Keratinocyte (primary cell): ENCODE results near the gene ZYG11A. TPM values are rescaled to one million over a fixed set of nuclear protein-coding genes. Genes with fewer than 3 reads are reported as not detected.

Experiments
- DNase-seq: peaks from one replicate; pipeline ENCODE4 v3.0.0-alpha.2; 2011; ENCODE audit warnings: low read depth, missing footprints, low spot score
- FAIRE-seq: peaks from 2 replicates; lab custom pipeline; 2011; peaks lifted over from hg19 to GRCh38; lab: Jason Lieb, UNC
- H2AFZ ChIP-seq: 2 replicates; pipeline ENCODE4 v1.6.0; 2012; ENCODE audit warnings: low read length, control low read depth, inconsistent platforms; ENCODE audit not compliant: control insufficient read depth
- H3K27ac ChIP-seq: 2 replicates; pipeline ENCODE4 v1.5.1; 2011; ENCODE audit warnings: low read length; ENCODE audit not compliant: control insufficient read depth, insufficient read depth
- H3K27me3 ChIP-seq: 3 replicates; pipeline ENCODE4 v1.6.0; 2011; ENCODE audit warnings: low read length; ENCODE audit not compliant: control insufficient read depth, insufficient read depth; ENCODE audit errors: extremely low read depth
- H3K36me3 ChIP-seq, 2 experiments: 2 replicates in 1 of 2; 3 replicates in 1 of 2; pipeline ENCODE4 v1.5.1; 2011; ENCODE audit warnings: low read length in 2 of 2, mild to moderate bottlenecking in 1 of 2; ENCODE audit not compliant: control insufficient read depth in 2 of 2, insufficient read depth in 2 of 2; ENCODE audit errors: extremely low read depth in 1 of 2
- H3K4me1 ChIP-seq: 3 replicates; pipeline ENCODE4 v1.5.1; 2011; ENCODE audit warnings: low read length; ENCODE audit not compliant: control insufficient read depth, insufficient read depth; ENCODE audit errors: extremely low read depth
- H3K4me2 ChIP-seq: 3 replicates; pipeline ENCODE4 v1.6.0; 2011; ENCODE audit warnings: low read depth, low read length; ENCODE audit not compliant: control insufficient read depth, insufficient read depth; ENCODE audit errors: extremely low read depth
- H3K4me3 ChIP-seq, 3 experiments: fragments of 200-600 bp in 1 of 3; sonication (generic) in 1 of 3; 2 replicates in 2 of 3; 3 replicates in 1 of 3; pipeline ENCODE4 v1.5.1; 2011 to 2016; ENCODE audit warnings: low read length in 3 of 3, mild to moderate bottlenecking in 3 of 3, control low read depth in 2 of 3, inconsistent platforms in 1 of 3, low read depth in 1 of 3, mixed read lengths in 1 of 3, mixed run types in 1 of 3, moderate library complexity in 1 of 3; ENCODE audit not compliant: control insufficient read depth in 2 of 3, insufficient read depth in 2 of 3; ENCODE audit errors: extremely low read depth in 1 of 3
- H3K79me2 ChIP-seq: 2 replicates; pipeline ENCODE4 v1.6.0; 2012; ENCODE audit warnings: low read length; ENCODE audit not compliant: control insufficient read depth, insufficient read depth
- H3K9ac ChIP-seq: 3 replicates; pipeline ENCODE4 v1.6.0; 2011; ENCODE audit warnings: low read length; ENCODE audit not compliant: control insufficient read depth, insufficient read depth; ENCODE audit errors: extremely low read depth
- H3K9me1 ChIP-seq: 3 replicates; pipeline ENCODE4 v1.6.0; 2011; ENCODE audit warnings: low read length; ENCODE audit not compliant: control insufficient read depth, insufficient read depth; ENCODE audit errors: extremely low read depth
- H3K9me3 ChIP-seq: 2 replicates; pipeline ENCODE4 v1.5.1; 2012; ENCODE audit warnings: low read depth, low read length; ENCODE audit not compliant: control insufficient read depth
- H4K20me1 ChIP-seq: 3 replicates; pipeline ENCODE4 v1.6.0; 2011; ENCODE audit warnings: low read length; ENCODE audit not compliant: control insufficient read depth, insufficient read depth; ENCODE audit errors: extremely low read depth
- CTCF ChIP-seq, 3 experiments: IDR thresholded peaks in 1 of 3; conservative IDR thresholded peaks in 1 of 3; optimal IDR thresholded peaks in 1 of 3; 2 replicates in 2 of 3; 3 replicates in 1 of 3; pipeline versions ENCODE3 to v1.5.1; 2011; ENCODE audit warnings: low read length in 3 of 3, mild to moderate bottlenecking in 3 of 3, moderate library complexity in 2 of 3, control low read depth in 1 of 3, inconsistent platforms in 1 of 3; ENCODE audit not compliant: insufficient read depth in 2 of 3; ENCODE audit errors: extremely low read depth in 1 of 3
- EZH2 ChIP-seq: IDR thresholded peaks from one replicate; pipeline ENCODE4 v1.6.1; 2012; ENCODE audit warnings: inconsistent platforms, mild to moderate bottlenecking, low read length, moderate library complexity
- dilution Hi-C: fragments of 300-500 bp; cut with MboI; formaldehyde crosslinking; loops from one replicate; pipeline ENCODE4 v1.7.0; 2020; ENCODE audit warnings: low sequenced_read_pairs; ENCODE audit not compliant: extremely low pct_ligation_motif_present
- polyA plus RNA-seq, 5 experiments: library from polyadenylated mRNA; depleted of rRNA in 3 of 5; stranded (reverse) in 3 of 5; stranded (forward) in 1 of 5; unstranded in 1 of 5; fragments of >200 nt; gene quantifications; 1 replicate in 1 of 5; 2 replicates in 3 of 5; 3 replicates in 1 of 5; pipeline versions ENCODE4 v1.2.1 to v1.2.3, GENCODE V29; 2011 to 2012; ENCODE audit warnings: missing spikeins in 2 of 5, low read depth in 1 of 5, low replicate concordance in 1 of 5

ZYG11A gene
- polyA plus RNA-seq, 1 donor (not counting 4 experiments of a cell fraction or from before 2014, with no cell fraction given) = 0.64 TPM

DNA sequence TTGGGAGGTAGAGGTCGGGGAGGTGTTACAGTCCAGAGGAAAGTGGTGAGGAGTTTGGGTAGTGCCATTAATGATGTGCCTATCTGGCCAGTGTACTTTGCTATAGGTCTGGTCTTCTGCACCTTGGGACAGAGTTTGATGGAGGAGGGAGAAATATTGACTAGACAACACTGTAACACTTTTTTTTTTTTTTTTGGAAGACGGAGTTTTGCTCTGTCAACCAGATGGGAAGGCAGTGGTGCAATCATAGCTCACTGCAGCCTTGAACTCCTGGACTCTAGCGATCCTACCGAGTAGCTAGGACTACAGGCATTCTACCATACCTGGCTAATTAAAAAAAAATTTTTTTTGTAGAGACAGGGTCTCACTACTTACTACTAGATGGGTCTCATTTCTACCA is 86.5 kb downstream of the ZYG11A start:
- H3K27ac ChIP-seq = no peak overlapping the region
- H3K9ac ChIP-seq = no peak overlapping the region
- no peak overlapping the region for H3K4me2 ChIP-seq
- TF ChIP-seq EZH2 (no peak), CTCF (optimal IDR thresholded peaks at IDR 0.05 in 1 of 3, IDR thresholded peaks at IDR 0.05 in 1 of 3, conservative IDR thresholded peaks at IDR 0.05 in 1 of 3; ENCODE audit: extremely low read depth in 1 of 3, insufficient read depth in 2 of 3, low read length in 3 of 3) (no peak)
- H3K4me1 ChIP-seq = peaks cover 6% of the 10 kb centered on the region
- H3K9me1 ChIP-seq = no peaks in the 10 kb centered on the region
- no peaks in the 10 kb centered on the region for H3K36me3 ChIP-seq
- no peak overlapping the region for H3K4me3 ChIP-seq
- no peaks in the 10 kb centered on the region for H3K79me2 ChIP-seq
- H3K27me3 ChIP-seq = no peaks in the 10 kb centered on the region
- H3K9me3 ChIP-seq = no peaks in the 10 kb centered on the region
- dilution Hi-C loops = no loop called here
- FAIRE-seq (no peak), DNase-seq (no peak)
- no peak overlapping the region for H2AFZ ChIP-seq
- H4K20me1 ChIP-seq = no peaks in the 10 kb centered on the region

GRCh38 chr1:52937433-52938182 is 95.0 kb downstream of the ZYG11A start:
- no peaks in the 10 kb centered on the region for H3K9me3 ChIP-seq
- TF ChIP-seq EZH2 (no peak), CTCF (optimal IDR thresholded peaks at IDR 0.05 in 1 of 3, IDR thresholded peaks at IDR 0.05 in 1 of 3, conservative IDR thresholded peaks at IDR 0.05 in 1 of 3; ENCODE audit: extremely low read depth in 1 of 3, insufficient read depth in 2 of 3, low read length in 3 of 3) (no peak)
- H3K27ac ChIP-seq = no peak overlapping the region
- no peak overlapping the region for H2AFZ ChIP-seq
- no peaks in the 10 kb centered on the region for H4K20me1 ChIP-seq
- H3K9me1 ChIP-seq = no peaks in the 10 kb centered on the region
- FAIRE-seq (no peak), DNase-seq (no peak)
- no peak overlapping the region for H3K4me3 ChIP-seq
- no peaks in the 10 kb centered on the region for H3K79me2 ChIP-seq
- H3K4me1 ChIP-seq = no peaks in the 10 kb centered on the region
- H3K36me3 ChIP-seq = no peaks in the 10 kb centered on the region
- no peaks in the 10 kb centered on the region for H3K27me3 ChIP-seq
- H3K9ac ChIP-seq = no peak overlapping the region
- H3K4me2 ChIP-seq = no peak overlapping the region
- dilution Hi-C loops = no loop called here
